K562 (cell line): ENCODE data around the gene RCC2. TPM values are rescaled to one million over a fixed set of nuclear protein-coding genes. Genes with fewer than 3 reads are reported as not detected.

Experiments used
- ADNP ChIP-seq: fragments of 200-800 bp; sonication (Bioruptor generic); IDR thresholded peaks from 2 replicates; pipeline ENCODE4 v1.6.1; 2016; ENCODE audit warnings: missing genetic modification characterization, missing compliant biosample characterization
- AFF4 ChIP-seq: sonication (generic); formaldehyde crosslinking; IDR thresholded peaks from 2 replicates; pipeline ENCODE4 v1.8.0; 2023; ENCODE audit warnings: mild to moderate bottlenecking, missing genetic modification reagents
- ARID3B ChIP-seq: fragments of 250-450 bp; sonication (Bioruptor Pico); IDR thresholded peaks from 2 replicates; pipeline ENCODE4 v1.4.0; 2020; ENCODE audit warnings: borderline replicate concordance
- BHLHE40 ChIP-seq: IDR thresholded peaks from 2 replicates; pipeline ENCODE4 v1.6.1; 2011; ENCODE audit warnings: low read length, improper control_type of control experiment
- CSDE1 ChIP-seq, 2 experiments: fragments of 450-650 bp; IDR thresholded peaks; 2 replicates each; pipeline ENCODE4 v1.6.1; 2016; ENCODE audit warnings: mild to moderate bottlenecking in 1 of 2
- DPF2 ChIP-seq: fragments of 450-650 bp; IDR thresholded peaks from 2 replicates; pipeline ENCODE4 v1.6.1; 2016
- ESRRA ChIP-seq: fragments of 450-650 bp; IDR thresholded peaks from 2 replicates; pipeline ENCODE4 v1.6.1; 2014; ENCODE audit warnings: low read depth, mild to moderate bottlenecking, moderate library complexity, borderline replicate concordance
- GABPB1 ChIP-seq: sonication (generic); formaldehyde crosslinking; IDR thresholded peaks from 2 replicates; pipeline ENCODE4 v1.8.0; 2022; ENCODE audit warnings: mild to moderate bottlenecking, missing genetic modification reagents
- ID3 ChIP-seq, 2 experiments: fragments of 250-450 bp in 1 of 2; fragments of 450-650 bp in 1 of 2; sonication (Bioruptor Pico) in 1 of 2; IDR thresholded peaks; 2 replicates each; pipeline versions ENCODE4 v1.6.1 to v1.8.0; 2016 to 2021; ENCODE audit warnings: mild to moderate bottlenecking in 2 of 2, moderate library complexity in 2 of 2, missing compliant biosample characterization in 1 of 2, missing genetic modification characterization in 1 of 2
- KAT7 ChIP-seq: sonication (generic); formaldehyde crosslinking; IDR thresholded peaks from 2 replicates; pipeline ENCODE4 v1.8.0; 2022; ENCODE audit warnings: missing genetic modification reagents, mild to moderate bottlenecking, borderline replicate concordance
- MYNN ChIP-seq, 2 experiments: sonication (generic); formaldehyde crosslinking in 1 of 2; IDR thresholded peaks; 2 replicates each; pipeline versions ENCODE4 v1.5.0 to v1.6.1; 2016 to 2020; ENCODE audit warnings: antibody characterized with exemption in 1 of 2, missing genetic modification reagents in 1 of 2
- NELFE ChIP-seq: IDR thresholded peaks from 2 replicates; pipeline ENCODE4 v1.6.1; 2011; ENCODE audit warnings: mild to moderate bottlenecking; ENCODE audit not compliant: insufficient read depth, insufficient read length
- U2AF2 ChIP-seq: fragments of 200-400 bp; formaldehyde crosslinking; optimal IDR thresholded peaks from 2 replicates; pipeline ENCODE3; 2017; ENCODE audit warnings: low read depth, mild to moderate bottlenecking, low read length
- ZNF133 ChIP-seq: fragments of 250-450 bp; sonication (Bioruptor Pico); IDR thresholded peaks from 2 replicates; pipeline ENCODE4 v1.4.0; 2020; ENCODE audit warnings: mild to moderate bottlenecking
- ZNF609 ChIP-seq: sonication (generic); formaldehyde crosslinking; IDR thresholded peaks from 2 replicates; pipeline ENCODE4 v1.8.1; 2023; ENCODE audit warnings: missing genetic modification reagents, mild to moderate bottlenecking, borderline replicate concordance
- ZNF740 ChIP-seq, 3 experiments: fragments of 200-800 bp in 1 of 3; sonication (Bioruptor generic) in 1 of 3; sonication (generic) in 1 of 3; formaldehyde crosslinking in 1 of 3; IDR thresholded peaks; 2 replicates each; pipeline versions ENCODE4 v1.6.1 to v1.8.0; 2016 to 2022; ENCODE audit warnings: mild to moderate bottlenecking in 2 of 3, missing compliant biosample characterization in 2 of 3, missing genetic modification characterization in 2 of 3, missing genetic modification reagents in 1 of 3
- polyA plus RNA-seq, 8 experiments: library from polyadenylated mRNA; depleted of rRNA in 4 of 8; stranded (reverse) in 5 of 8; unstranded in 3 of 8; fragments of >200 nt; fragmentation: Nextera tagmentation in 2 of 8; fragmentation: Illumina TruSeq in 1 of 8; extraction: Ambion mirVana in 2 of 8; extraction: Trizol in 1 of 8; gene quantifications; 2 replicates each; pipeline versions ENCODE4 v1.2.1 to v1.2.3, GENCODE V29; 2011 to 2014; ENCODE audit warnings: inconsistent platforms in 1 of 8, missing spikeins in 1 of 8
- total RNA-seq, 7 experiments: library from RNA; depleted of rRNA in 6 of 7; stranded (reverse); fragments of >200 nt in 6 of 7; fragmentation: Illumina TruSeq in 2 of 7; extraction: Trizol in 2 of 7; gene quantifications; 2 replicates each; pipeline versions ENCODE4 v1.2.1 to v1.2.3, GENCODE V29; 2011 to 2021; ENCODE audit warnings: low replicate concordance in 1 of 7

The RCC2 gene
- total and polyA plus RNA-seq, 9 of the 15 experiments (the other 6 are each of a cell fraction or from before 2014, with no cell fraction given): 31.8 to 292 (median 116) TPM

GRCh38 chr1:17452686-17453085, 13.2 kb upstream of the RCC2 start (continued):
- no peak for TF ChIP-seq AFF4 (CRISPR knock-in tag)
- no peak for TF ChIP-seq ZNF609 (CRISPR knock-in tag)
- no peak for TF ChIP-seq GABPB1 (CRISPR knock-in tag)
- no peak for TF ChIP-seq U2AF2
- TF ChIP-seq ID3 (CRISPR knock-in tag; IDR thresholded peaks at IDR 0.05): no peak
- 0 out of 2 replicates have a peak, but pooled peaks have one; percentile 28 for TF ChIP-seq ID3 (tag; IDR thresholded peaks at IDR 0.05)
- no peak for TF ChIP-seq KAT7 (CRISPR knock-in tag)
- TF ChIP-seq DPF2: no peak
- TF ChIP-seq BHLHE40: no peak
- no peak for TF ChIP-seq ZNF133 (CRISPR knock-in tag)
- no peak for TF ChIP-seq CSDE1 (IDR thresholded peaks at IDR 0.05)
- TF ChIP-seq ZNF740 (CRISPR knock-in tag; IDR thresholded peaks at IDR 0.05): no peak
- TF ChIP-seq ZNF740 (tag; IDR thresholded peaks at IDR 0.05): no peak
- peak; percentile 89 for TF ChIP-seq ESRRA
- TF ChIP-seq ARID3B (CRISPR knock-in tag): no peak
- TF ChIP-seq MYNN (IDR thresholded peaks at IDR 0.05): no peak
- no peak for TF ChIP-seq MYNN (CRISPR knock-in tag; IDR thresholded peaks at IDR 0.05)
- TF ChIP-seq ADNP: peak; percentile 42; the same call in 1 of the 2 replicates
- TF ChIP-seq NELFE: no peak
